Measurements from ENCODE around the gene ZNF445. TPM values are rescaled to one million over a fixed set of nuclear protein-coding genes. Genes with fewer than 3 reads are reported as not detected.

ZNF445 gene
- 5.2 and 9.4 TPM in 2 replicates for total RNA-seq

GRCh38 chr3:44477312-44478030 lies at the start of gene ZNF445:
Gene ZNF445 (minus strand): TSS chr3:44477670. CDS start chr3:44455549, 22,121 bp downstream.

Other genes with a start within 250 kb of the ZNF445 start
- not detected in 2 replicates for gene TOPAZ1, start 235.8 kb downstream of the ZNF445 start, total RNA-seq
- 23.7 and 26.3 TPM in 2 replicates for gene TCAIM, start 138.9 kb downstream of the ZNF445 start, total RNA-seq
- gene ZKSCAN7, start 77.5 kb upstream of the ZNF445 start, total RNA-seq = 0.97 and 1.1 TPM in 2 replicates
- gene ZNF660, start 107.3 kb upstream of the ZNF445 start, total RNA-seq = 0.61 and 0.65 TPM in 2 replicates
- gene ZNF197, start 147.4 kb upstream of the ZNF445 start, total RNA-seq = 8.8 and 10.6 TPM in 2 replicates
- gene ZNF35, start 171.1 kb upstream of the ZNF445 start, total RNA-seq = 15.8 and 21.4 TPM in 2 replicates
- 3.6 and 3.9 TPM in 2 replicates for gene ZNF502, start 235.0 kb upstream of the ZNF445 start, total RNA-seq